Upper lobe of left lung (tissue), 4 donors: ENCODE measurements around the gene LEMD1.

Source experiments
- CTCF ChIP-seq, 6 experiments: fragments of 450-650 bp in 4 of 6; fragments of 200-600 bp in 2 of 6; sonication (generic) in 2 of 6; IDR thresholded peaks; one replicate each; pipeline ENCODE4 v1.5.1; 2016 to 2019; ENCODE audit warnings: antibody characterized with exemption in 6 of 6
- POLR2AphosphoS5 ChIP-seq, 2 donors: sonication (generic); formaldehyde crosslinking; IDR thresholded peaks; one replicate each; pipeline ENCODE4 v1.5.1; 2017; ENCODE audit warnings: antibody characterized with exemption in 2 of 2

- TF ChIP-seq POLR2AphosphoS5 (IDR thresholded peaks at IDR 0.05), result no peak
- TF ChIP-seq CTCF (IDR thresholded peaks at IDR 0.05), result no peak
These were observed 13.9 kb downstream of the LEMD1 start for GRCh38 chr1:205407970-205408369.
